GM12891 (cell line): ENCODE results near the gene CD1D.
"Not testable (repeated sequence)": the region's sequence is repeated elsewhere in the genome, so short reads cannot be mapped to it uniquely, and the experiment has no call there.

ENCODE experiments used
- DNase-seq: peaks from one replicate; pipeline ENCODE4 v3.0.0; 2011; ENCODE audit warnings: low spot score; ENCODE audit not compliant: insufficient read length
- FAIRE-seq: peaks from 2 replicates; lab custom pipeline; 2011; peaks lifted over from hg19 to GRCh38; lab: Jason Lieb, UNC
- PAX5 ChIP-seq: IDR thresholded peaks from 2 replicates; pipeline ENCODE4 v1.6.1; 2011; ENCODE audit warnings: low read length, moderate library complexity, mild to moderate bottlenecking; ENCODE audit not compliant: insufficient read depth, severe bottlenecking
- POLR2A ChIP-seq: IDR thresholded peaks from 2 replicates; pipeline ENCODE4 v1.6.1; 2011; ENCODE audit warnings: low read depth, low read length, control low read depth
- POLR2AphosphoS5 ChIP-seq: IDR thresholded peaks from 2 replicates; pipeline ENCODE4 v1.6.1; 2011; ENCODE audit warnings: low read depth, low read length, control low read depth
- POU2F2 ChIP-seq: IDR thresholded peaks from 2 replicates; pipeline ENCODE4 v1.6.1; 2011; ENCODE audit warnings: low read depth, mild to moderate bottlenecking, control low read depth, low read length, moderate library complexity
- SPI1 ChIP-seq: IDR thresholded peaks from 2 replicates; pipeline ENCODE4 v1.6.1; 2011; ENCODE audit warnings: low read depth, low read length, control low read depth
- TAF1 ChIP-seq: IDR thresholded peaks from 2 replicates; pipeline ENCODE4 v1.6.1; 2011; ENCODE audit warnings: low read depth, low read length, control low read depth

The CD1D gene

GRCh38 chr1:158149577-158150269 is 31.0 kb upstream of the CD1D start:
- no peak for TF ChIP-seq TAF1
- TF ChIP-seq SPI1 = peak; percentile 3; the same call in 1 of the 2 replicates
- DNase-seq (peak; percentile 35), FAIRE-seq (peak; percentile 79)

DNA sequence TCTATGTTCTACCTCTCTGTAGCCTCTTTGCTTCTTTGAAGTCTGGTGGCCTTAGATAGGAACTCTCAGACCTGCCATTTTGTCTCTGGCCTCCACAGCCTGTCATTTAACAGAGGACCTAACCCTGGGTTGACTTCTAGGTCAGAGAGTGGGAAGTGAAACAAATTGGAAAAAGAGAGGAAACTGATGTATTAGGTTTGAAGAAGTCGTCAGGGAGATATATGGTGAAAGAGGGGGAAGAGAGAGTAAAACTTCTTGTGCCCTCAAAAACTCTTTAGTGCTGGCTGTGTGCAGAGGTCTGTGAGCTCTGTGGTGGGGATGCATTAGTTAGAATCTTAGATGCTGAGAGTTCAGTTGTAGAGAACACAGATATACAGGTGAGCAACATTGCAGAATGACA is 30.2 kb upstream of the CD1D start:
- FAIRE-seq = no peak
- TF ChIP-seq POLR2AphosphoS5 (no peak), POLR2A (no peak), SPI1 (peak; percentile 70)
- DNase-seq = no peak

GRCh38 chr1:158153179-158153578 is 27.5 kb upstream of the CD1D start:
- TF ChIP-seq POLR2A (no peak), PAX5 (no peak), SPI1 (no peak), POLR2AphosphoS5 (no peak), TAF1 (no peak), POU2F2 (no peak)
- FAIRE-seq (no peak), DNase-seq (no peak)

- TF ChIP-seq SPI1 (peak; percentile 87), POLR2AphosphoS5 (no peak)
- DNase-seq = no peak
- FAIRE-seq = no peak
These were observed 26.8 kb upstream of the CD1D start for GRCh38 chr1:158153746-158154444.

- TF ChIP-seq SPI1 = no peak
- TF ChIP-seq TAF1 = no peak
- TF ChIP-seq POLR2AphosphoS5 = no peak
- no peak for TF ChIP-seq POU2F2
- TF ChIP-seq POLR2A = no peak
- no peak for TF ChIP-seq PAX5
- DNase-seq (no peak), FAIRE-seq (peak; percentile 35)
These were observed 26.2 kb upstream of the CD1D start for GRCh38 chr1:158154501-158154900.

DNA sequence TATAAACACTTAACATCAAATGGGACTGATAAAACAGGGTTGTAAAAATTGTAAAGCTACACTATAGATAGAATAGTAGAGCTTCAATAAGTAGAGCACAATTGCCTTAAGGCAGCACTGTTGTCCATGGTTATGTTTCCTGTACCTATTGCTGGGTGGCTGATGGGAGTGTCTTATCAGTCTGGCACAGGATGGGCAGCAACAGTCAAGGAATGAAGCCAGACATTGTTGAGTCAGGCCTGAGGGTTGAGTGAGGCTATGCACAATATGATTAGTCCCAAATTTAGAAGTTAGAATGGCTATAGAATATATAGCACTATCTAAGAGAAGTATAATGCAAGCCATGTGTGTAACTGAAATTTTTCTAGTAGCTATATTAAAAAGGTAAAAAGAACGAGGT is 25.0 kb upstream of the CD1D start:
- no peak for FAIRE-seq
- no peak for TF ChIP-seq PAX5
- no peak for TF ChIP-seq TAF1
- no peak for TF ChIP-seq POLR2A
- no peak for TF ChIP-seq SPI1
- TF ChIP-seq POU2F2 = no peak
- no peak for TF ChIP-seq POLR2AphosphoS5

DNA sequence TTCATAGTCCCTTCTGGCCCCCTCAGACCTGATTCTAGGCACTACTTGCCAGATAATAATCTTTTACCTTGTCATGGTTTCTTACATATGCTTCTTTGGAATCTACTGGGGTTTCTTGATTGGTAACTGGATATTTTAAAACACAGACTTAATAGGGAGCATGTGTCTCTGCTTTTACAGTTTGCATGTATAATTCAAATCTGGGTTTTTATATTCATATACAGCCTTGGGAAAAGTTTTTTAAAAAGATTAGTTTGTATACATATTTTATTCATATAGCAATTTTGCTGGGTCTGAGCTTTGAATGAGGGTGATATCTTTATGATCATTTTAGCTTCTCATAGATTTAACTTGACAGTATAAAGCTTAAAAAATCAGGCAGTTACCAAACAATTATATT is 21.1 kb upstream of the CD1D start:
- DNase-seq (no peak), FAIRE-seq (no peak)
- TF ChIP-seq TAF1 (no peak), POU2F2 (no peak), POLR2A (no peak), POLR2AphosphoS5 (no peak), SPI1 (no peak)

More for the DNA sequence above, 25.0 kb upstream of the CD1D start:
- no peak for DNase-seq

- DNase-seq (no peak), FAIRE-seq (no peak)
- TF ChIP-seq POLR2AphosphoS5 = no peak
- no peak for TF ChIP-seq TAF1
- TF ChIP-seq PAX5 = no peak
- no peak for TF ChIP-seq SPI1
- no peak for TF ChIP-seq POU2F2
- TF ChIP-seq POLR2A = no peak
These were observed 19.2 kb upstream of the CD1D start for GRCh38 chr1:158161446-158161845.

- DNase-seq (no peak), FAIRE-seq (peak; percentile 56)
- TF ChIP-seq SPI1 (peak; percentile 98), POLR2A (no peak), TAF1 (no peak), POU2F2 (peak; percentile 72)
These were observed 17.4 kb upstream of the CD1D start for GRCh38 chr1:158163000-158163947.

- DNase-seq (no peak), FAIRE-seq (no peak)
- TF ChIP-seq POLR2AphosphoS5 (no peak), POLR2A (no peak), PAX5 (no peak), SPI1 (no peak), POU2F2 (no peak), TAF1 (no peak)
These were observed 11.6 kb upstream of the CD1D start for GRCh38 chr1:158169105-158169504.

- peak; percentile 50 for FAIRE-seq
- DNase-seq = not testable (repeated sequence)
These were observed 4.8 kb upstream of the CD1D start for GRCh38 chr1:158175915-158176314.
